ENCODE results near the gene RNF157.

Gene RNF157

DNA sequence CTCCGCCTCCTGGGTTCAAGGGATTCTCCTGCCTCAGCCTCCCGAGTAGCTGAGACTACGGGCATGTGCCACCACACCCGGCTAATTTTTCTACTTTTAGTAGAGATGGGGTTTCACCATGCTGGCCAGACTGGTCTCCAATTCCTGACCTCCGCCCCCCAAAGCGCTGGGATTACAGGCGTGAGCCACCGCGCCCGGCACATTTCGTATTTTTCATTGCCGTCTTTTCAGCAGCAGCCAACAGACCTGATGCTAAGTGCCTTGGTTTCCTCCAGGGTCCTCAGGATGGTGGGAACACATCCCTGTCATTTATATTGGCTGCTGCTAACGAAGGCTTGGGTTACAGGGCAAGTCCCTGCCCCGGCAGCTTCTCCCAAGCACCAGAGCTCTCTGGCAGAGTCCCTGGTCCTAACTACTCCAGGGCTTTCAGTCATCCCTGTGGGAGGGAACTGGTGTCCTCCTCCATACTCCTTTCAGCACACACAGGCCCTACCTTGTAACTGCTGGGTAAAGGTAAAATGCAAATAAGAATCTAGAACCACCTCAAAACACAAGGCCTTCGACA lies 1.5 kb upstream of the RNF157 start:
- TF ChIP-seq, protein P1, sequence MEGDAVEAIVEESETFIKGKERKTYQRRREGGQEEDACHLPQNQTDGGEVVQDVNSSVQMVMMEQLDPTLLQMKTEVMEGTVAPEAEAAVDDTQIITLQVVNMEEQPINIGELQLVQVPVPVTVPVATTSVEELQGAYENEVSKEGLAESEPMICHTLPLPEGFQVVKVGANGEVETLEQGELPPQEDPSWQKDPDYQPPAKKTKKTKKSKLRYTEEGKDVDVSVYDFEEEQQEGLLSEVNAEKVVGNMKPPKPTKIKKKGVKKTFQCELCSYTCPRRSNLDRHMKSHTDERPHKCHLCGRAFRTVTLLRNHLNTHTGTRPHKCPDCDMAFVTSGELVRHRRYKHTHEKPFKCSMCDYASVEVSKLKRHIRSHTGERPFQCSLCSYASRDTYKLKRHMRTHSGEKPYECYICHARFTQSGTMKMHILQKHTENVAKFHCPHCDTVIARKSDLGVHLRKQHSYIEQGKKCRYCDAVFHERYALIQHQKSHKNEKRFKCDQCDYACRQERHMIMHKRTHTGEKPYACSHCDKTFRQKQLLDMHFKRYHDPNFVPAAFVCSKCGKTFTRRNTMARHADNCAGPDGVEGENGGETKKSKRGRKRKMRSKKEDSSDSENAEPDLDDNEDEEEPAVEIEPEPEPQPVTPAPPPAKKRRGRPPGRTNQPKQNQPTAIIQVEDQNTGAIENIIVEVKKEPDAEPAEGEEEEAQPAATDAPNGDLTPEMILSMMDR (IDR thresholded peaks at IDR 0.05; ENCODE audit: low read depth, low read length): no peak
- DNase-seq: no peak

DNA sequence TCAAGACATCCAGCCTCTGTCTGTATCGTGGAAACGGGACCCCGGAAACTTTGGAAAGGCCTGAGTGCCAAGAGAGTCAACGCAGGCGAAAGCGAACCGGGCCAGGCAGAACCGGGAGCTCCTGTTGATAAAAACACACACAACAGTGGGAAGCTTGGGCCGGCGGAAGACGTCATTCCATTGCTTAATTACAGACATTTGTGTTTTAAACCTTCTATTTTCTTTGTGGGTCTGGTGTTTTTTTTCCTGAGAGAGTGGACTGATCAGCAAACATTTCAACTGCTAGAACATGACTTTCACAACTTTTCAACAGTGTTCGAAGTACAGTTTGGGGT lies 878 bp upstream of the RNF157 start:
- H3K27me3 ChIP-seq: peaks cover 27% of the 10 kb centered on the region

More for the DNA sequence above, 1.5 kb upstream of the RNF157 start:
- H3K9me3 ChIP-seq: peaks cover 2% of the 10 kb centered on the region; the same call in 1 of the 2 replicates
- no peaks in the 10 kb centered on the region for H3K36me3 ChIP-seq
- H3K27me3 ChIP-seq: peaks cover 27% of the 10 kb centered on the region
- H3K4me3 ChIP-seq (ENCODE audit: low read depth, low read length): no peak overlapping the region
- H3K4me1 ChIP-seq: peaks cover 4% of the 10 kb centered on the region

DNA sequence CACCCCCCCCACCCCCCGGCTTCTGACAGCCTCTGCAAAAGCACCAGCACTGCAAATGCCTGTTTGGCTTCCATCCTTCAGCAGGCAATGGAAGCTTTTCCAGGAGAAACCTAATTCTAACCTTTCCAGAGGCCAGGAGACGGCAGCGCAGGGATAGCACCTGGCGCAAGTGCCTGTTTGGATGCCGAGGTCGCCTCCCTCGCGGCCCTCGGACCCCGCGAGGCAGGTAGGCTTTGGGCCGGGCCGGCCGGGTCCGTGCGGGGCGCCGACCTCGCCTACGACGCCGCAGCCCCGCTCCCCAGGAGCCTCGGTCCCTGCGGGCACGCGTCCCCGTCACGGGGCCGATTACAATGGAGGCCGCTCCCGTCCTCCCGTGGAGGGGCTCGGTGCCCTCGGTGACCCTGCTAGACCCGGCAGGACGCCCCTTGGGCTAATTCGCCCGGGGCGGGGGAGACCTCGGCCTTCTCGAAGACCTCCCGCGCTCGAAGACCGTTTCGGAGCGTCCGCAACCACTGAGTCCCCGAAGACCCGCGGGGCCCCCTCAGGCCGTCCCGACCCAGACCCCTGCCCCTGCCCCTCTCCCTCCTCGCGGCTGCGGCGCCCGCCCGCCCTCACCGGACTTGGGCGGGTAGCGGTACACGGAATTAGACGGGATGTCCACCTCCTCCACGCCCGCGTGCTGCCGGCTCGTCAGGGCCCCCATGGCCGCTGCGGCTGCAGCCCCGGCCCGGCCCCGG lies 587 bp downstream of the RNF157 start:
- no peaks in the 10 kb centered on the region for H3K36me3 ChIP-seq
- no peak overlapping the region for H3K4me3 ChIP-seq (ENCODE audit: low read depth, low read length)
- H3K9me3 ChIP-seq: peaks cover 2% of the 10 kb centered on the region; the same call in 1 of the 2 replicates
- TF ChIP-seq, protein P1 (IDR thresholded peaks at IDR 0.05; ENCODE audit: low read depth, low read length): no peak
- peaks cover 27% of the 10 kb centered on the region for H3K27me3 ChIP-seq
- DNase-seq: no peak
- H3K4me1 ChIP-seq: peaks cover 4% of the 10 kb centered on the region

More for the DNA sequence above, 878 bp upstream of the RNF157 start:
- TF ChIP-seq, protein P1 (IDR thresholded peaks at IDR 0.05; ENCODE audit: low read depth, low read length): no peak
- H3K9me3 ChIP-seq: peaks cover 2% of the 10 kb centered on the region; the same call in 1 of the 2 replicates
- no peaks in the 10 kb centered on the region for H3K36me3 ChIP-seq
- H3K4me3 ChIP-seq (ENCODE audit: low read depth, low read length): peak overlapping the region; percentile 52
- peaks cover 4% of the 10 kb centered on the region for H3K4me1 ChIP-seq
- DNase-seq: no peak

DNA sequence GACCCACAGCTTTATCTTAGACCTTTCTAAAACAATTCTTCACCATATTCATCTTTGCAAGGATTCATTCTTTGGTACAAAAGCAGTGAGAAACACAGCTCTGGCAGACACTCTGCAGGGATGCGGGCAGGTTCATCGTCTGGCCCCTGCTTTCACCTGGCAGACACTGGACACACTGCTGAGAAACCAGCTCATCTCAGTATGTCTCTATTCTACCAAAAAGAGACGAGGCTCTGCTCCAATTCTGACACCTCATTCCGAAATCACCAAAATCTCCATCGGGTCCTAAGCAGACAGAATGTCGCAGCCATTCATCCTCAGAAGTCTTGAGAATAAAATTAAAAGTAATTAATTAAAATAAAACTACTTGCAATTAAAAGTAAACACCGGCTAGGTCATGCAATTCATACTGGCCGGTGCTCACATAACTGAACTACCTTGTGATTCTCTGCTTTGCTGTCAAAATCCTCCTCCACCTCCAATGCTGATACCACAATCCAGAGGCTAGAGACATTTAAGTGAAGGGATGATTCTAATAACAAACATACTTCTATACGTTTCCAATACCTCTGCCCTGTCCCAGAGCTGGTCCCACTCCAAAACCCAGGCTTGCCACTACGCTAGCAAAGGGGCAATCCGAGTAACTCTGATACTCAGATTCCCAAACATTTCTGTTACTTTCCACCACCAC lies 1.3 kb downstream of the RNF157 start:
- Histone ChIP-seq H3K4me3 (ENCODE audit: low read depth, low read length) (no peak overlapping the region), H3K4me1 (peaks cover 4% of the 10 kb centered on the region), H3K9me3 (peaks cover 2% of the 10 kb centered on the region; the same call in 1 of the 2 replicates), H3K36me3 (no peaks in the 10 kb centered on the region), H3K27me3 (peaks cover 27% of the 10 kb centered on the region)
- TF ChIP-seq, protein P1 (IDR thresholded peaks at IDR 0.05; ENCODE audit: low read depth, low read length): no peak
- DNase-seq: no peak

DNA sequence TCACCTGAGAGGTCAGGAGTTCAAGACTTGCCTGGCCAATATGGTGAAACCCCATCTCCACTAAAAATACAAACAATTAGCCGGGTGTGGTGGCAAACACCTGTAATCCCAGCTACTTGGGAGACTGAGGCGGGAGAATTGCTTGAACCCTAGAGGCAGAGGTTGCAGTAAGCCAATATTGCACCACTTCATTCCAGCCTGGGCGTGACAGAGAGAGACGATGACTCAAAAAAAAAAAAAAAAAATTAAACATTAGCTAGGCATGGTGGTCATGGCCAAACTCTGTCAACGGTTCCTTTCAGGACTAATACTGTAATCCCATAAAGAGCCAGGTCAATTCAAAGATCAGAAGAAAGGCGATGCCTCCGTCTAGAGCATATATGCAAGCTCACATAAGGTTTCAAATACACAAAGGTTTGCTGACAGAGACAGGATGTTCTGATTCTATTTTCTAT lies 2.4 kb downstream of the RNF157 start:
- Histone ChIP-seq H3K36me3 (no peaks in the 10 kb centered on the region), H3K4me3 (ENCODE audit: low read depth, low read length) (no peak overlapping the region), H3K27me3 (peaks cover 27% of the 10 kb centered on the region), H3K4me1 (peaks cover 4% of the 10 kb centered on the region), H3K9me3 (peaks cover 2% of the 10 kb centered on the region; the same call in 1 of the 2 replicates)
- no peak for DNase-seq
- TF ChIP-seq, protein P1 (IDR thresholded peaks at IDR 0.05; ENCODE audit: low read depth, low read length): no peak
